Measurements from ENCODE around the gene COLQ. TPM values are rescaled to one million over a fixed set of nuclear protein-coding genes. Genes with fewer than 3 reads are reported as not detected.
A peak's percentile ranks its signal among the peaks of the same experiment; 100 is the strongest.

The COLQ gene
- total RNA-seq, 5 donors from 2014 or later (not counting 1 experiment from before 2014, with no cell fraction given): 5.1 to 11.4 (median 7.2) TPM

- no peaks in the 10 kb centered on the region for H3K4me1 Mint-ChIP-seq
- H3K4me3 ChIP-seq (ENCODE audit: control insufficient read depth in 1 of 2, extremely low read depth in 1 of 2, low read length in 1 of 2): no peak overlapping the region
- ChIA-PET CTCF (no interaction called here), POLR2A (no interaction called here)
- H3K4me3 Mint-ChIP-seq: no peak overlapping the region
- peaks cover 13% of the 10 kb centered on the region for H3K36me3 Mint-ChIP-seq
- H3K27ac Mint-ChIP-seq: no peak overlapping the region
- no peaks in the 10 kb centered on the region for H3K27me3 Mint-ChIP-seq
- ATAC-seq (replicated peaks in 1 of 4) (no peak), DNase-seq (no peak)
- no peak overlapping the region for H3K27ac ChIP-seq (ENCODE audit: low read length)
- peaks cover 0 to 5% of the 10 kb centered on the region in 2 donors for H3K36me3 ChIP-seq (ENCODE audit: control insufficient read depth in 2 of 2, extremely low read depth in 1 of 2, insufficient read depth in 1 of 2, low read length in 1 of 2)
- 100% methylated on average over 1 of the region's 3 CpGs for WGBS (ENCODE audit: insufficient coverage)
- H3K4me1 ChIP-seq (ENCODE audit: control insufficient read depth in 1 of 2, extremely low read depth in 1 of 2, insufficient read depth in 2 of 2, low read length in 2 of 2): no peaks in the 10 kb centered on the region
- H3K27me3 ChIP-seq (replicated peaks in 1 of 2; ENCODE audit: control insufficient read depth in 2 of 2, extremely low read depth in 1 of 2, insufficient read depth in 2 of 2, low read length in 1 of 2): no peaks in the 10 kb centered on the region
- no peaks in the 10 kb centered on the region for H3K9me3 Mint-ChIP-seq
- H3K9me3 ChIP-seq: no peaks in the 10 kb centered on the region
These were observed 71.8 kb downstream of the COLQ start for GRCh38 chr3:15449489-15450224.

GRCh38 chr3:15443826-15444524 lies 77.5 kb downstream of the COLQ start:
- peaks cover 49% of the 10 kb centered on the region for H3K36me3 Mint-ChIP-seq
- CTCF ChIA-PET: no interaction called here
- H3K27me3 Mint-ChIP-seq: no peaks in the 10 kb centered on the region
- H3K4me3 ChIP-seq (ENCODE audit: control insufficient read depth in 1 of 2, extremely low read depth in 1 of 2, low read length in 1 of 2): no peak overlapping the region
- DNase-seq: no peak
- no peak overlapping the region for H3K27ac ChIP-seq (ENCODE audit: low read length)
- WGBS (ENCODE audit: insufficient coverage): no CpG with 5 or more reads among the region's 4 CpGs
- H3K27me3 ChIP-seq (replicated peaks in 1 of 2; ENCODE audit: control insufficient read depth in 2 of 2, extremely low read depth in 1 of 2, insufficient read depth in 2 of 2, low read length in 1 of 2): no peaks in the 10 kb centered on the region
- H3K4me3 Mint-ChIP-seq: no peak overlapping the region
- POLR2A ChIA-PET: no interaction called here
- H3K36me3 ChIP-seq (ENCODE audit: control insufficient read depth in 2 of 2, extremely low read depth in 1 of 2, insufficient read depth in 1 of 2, low read length in 1 of 2): peaks cover 3 to 40% of the 10 kb centered on the region in 2 donors
- peak overlapping the region; percentile 19 to 36 for H3K27ac Mint-ChIP-seq
- H3K4me1 Mint-ChIP-seq: peaks cover 0 to 21% (median 15%) of the 10 kb centered on the region in 3 donors
- no peaks in the 10 kb centered on the region for H3K9me3 ChIP-seq
- H3K9me3 Mint-ChIP-seq: no peaks in the 10 kb centered on the region
- ATAC-seq (replicated peaks in 1 of 4): no peak
- no peaks in the 10 kb centered on the region for H3K4me1 ChIP-seq (ENCODE audit: control insufficient read depth in 1 of 2, extremely low read depth in 1 of 2, insufficient read depth in 2 of 2, low read length in 2 of 2)

GRCh38 chr3:15440891-15441290 lies 80.6 kb downstream of the COLQ start:
- peaks cover 73% of the 10 kb centered on the region for H3K36me3 Mint-ChIP-seq
- peaks cover 0 to 22% (median 15%) of the 10 kb centered on the region in 3 donors for H3K4me1 Mint-ChIP-seq
- DNase-seq (no peak), ATAC-seq (replicated peaks in 1 of 4) (peak in 2 of 4 experiments; percentile 19 to 26)
- no peak overlapping the region for H3K4me3 Mint-ChIP-seq
- POLR2A ChIA-PET: interaction anchor here in 1 of 2 donors (0.6 kb wide), 1 partner anchor 217 kb away, joined by 3 read pairs; no protein-coding TSS in a partner anchor
- Histone ChIP-seq H3K36me3 (ENCODE audit: control insufficient read depth in 2 of 2, extremely low read depth in 1 of 2, insufficient read depth in 1 of 2, low read length in 1 of 2) (peaks cover 12 to 68% of the 10 kb centered on the region in 2 donors), H3K4me3 (ENCODE audit: control insufficient read depth in 1 of 2, extremely low read depth in 1 of 2, low read length in 1 of 2) (no peak overlapping the region), H3K4me1 (ENCODE audit: control insufficient read depth in 1 of 2, extremely low read depth in 1 of 2, insufficient read depth in 2 of 2, low read length in 2 of 2) (no peaks in the 10 kb centered on the region), H3K9me3 (no peaks in the 10 kb centered on the region), H3K27me3 (replicated peaks in 1 of 2; ENCODE audit: control insufficient read depth in 2 of 2, extremely low read depth in 1 of 2, insufficient read depth in 2 of 2, low read length in 1 of 2) (no peaks in the 10 kb centered on the region), H3K27ac (ENCODE audit: low read length) (no peak overlapping the region)
- peak overlapping the region; percentile 28 to 74 for H3K27ac Mint-ChIP-seq
- H3K27me3 Mint-ChIP-seq: no peaks in the 10 kb centered on the region
- no peaks in the 10 kb centered on the region for H3K9me3 Mint-ChIP-seq
- 44% methylated on average over 4 of the region's 4 CpGs for WGBS (ENCODE audit: insufficient coverage)
- CTCF ChIA-PET: no interaction called here

GRCh38 chr3:15439476-15439875 lies 82.0 kb downstream of the COLQ start:
- no peak for ATAC-seq (replicated peaks in 1 of 4)
- Mint-ChIP-seq H3K4me3 (no peak overlapping the region), H3K9me3 (no peaks in the 10 kb centered on the region), H3K27ac (no peak overlapping the region), H3K27me3 (no peaks in the 10 kb centered on the region), H3K36me3 (peaks cover 75% of the 10 kb centered on the region), H3K4me1 (peaks cover 0 to 27% (median 15%) of the 10 kb centered on the region in 3 donors)
- Histone ChIP-seq H3K36me3 (ENCODE audit: control insufficient read depth in 2 of 2, extremely low read depth in 1 of 2, insufficient read depth in 1 of 2, low read length in 1 of 2) (peaks cover 15 to 82% of the 10 kb centered on the region in 2 donors), H3K27me3 (replicated peaks in 1 of 2; ENCODE audit: control insufficient read depth in 2 of 2, extremely low read depth in 1 of 2, insufficient read depth in 2 of 2, low read length in 1 of 2) (no peaks in the 10 kb centered on the region), H3K4me3 (ENCODE audit: control insufficient read depth in 1 of 2, extremely low read depth in 1 of 2, low read length in 1 of 2) (no peak overlapping the region), H3K27ac (ENCODE audit: low read length) (no peak overlapping the region), H3K4me1 (ENCODE audit: control insufficient read depth in 1 of 2, extremely low read depth in 1 of 2, insufficient read depth in 2 of 2, low read length in 2 of 2) (no peaks in the 10 kb centered on the region), H3K9me3 (no peaks in the 10 kb centered on the region)
- CTCF ChIA-PET: interaction anchor here in 1 of 2 donors (0.7 kb wide), 1 partner anchor 21 kb away, joined by 3 read pairs; no protein-coding TSS in a partner anchor
- POLR2A ChIA-PET: no interaction called here
- no peak for DNase-seq

GRCh38 chr3:15438983-15439382 lies 82.5 kb downstream of the COLQ start:
- Histone ChIP-seq H3K27me3 (replicated peaks in 1 of 2; ENCODE audit: control insufficient read depth in 2 of 2, extremely low read depth in 1 of 2, insufficient read depth in 2 of 2, low read length in 1 of 2) (no peaks in the 10 kb centered on the region), H3K9me3 (no peaks in the 10 kb centered on the region), H3K27ac (ENCODE audit: low read length) (no peak overlapping the region), H3K4me1 (ENCODE audit: control insufficient read depth in 1 of 2, extremely low read depth in 1 of 2, insufficient read depth in 2 of 2, low read length in 2 of 2) (no peaks in the 10 kb centered on the region), H3K36me3 (ENCODE audit: control insufficient read depth in 2 of 2, extremely low read depth in 1 of 2, insufficient read depth in 1 of 2, low read length in 1 of 2) (peaks cover 15 to 87% of the 10 kb centered on the region in 2 donors), H3K4me3 (ENCODE audit: control insufficient read depth in 1 of 2, extremely low read depth in 1 of 2, low read length in 1 of 2) (no peak overlapping the region)
- Mint-ChIP-seq H3K27ac (peak overlapping the region in 1 of 2 donors; percentile 15), H3K27me3 (no peaks in the 10 kb centered on the region), H3K4me1 (peaks cover 0 to 27% (median 15%) of the 10 kb centered on the region in 3 donors), H3K4me3 (no peak overlapping the region), H3K9me3 (no peaks in the 10 kb centered on the region), H3K36me3 (peaks cover 77% of the 10 kb centered on the region)
- WGBS (ENCODE audit: insufficient coverage): 100% methylated on average over 2 of the region's 4 CpGs
- ChIA-PET POLR2A (no interaction called here), CTCF (interaction anchor here (0.6 to 0.8 kb wide), 3 partner anchors 22 to 183 kb away, joined by 3 read pairs; no protein-coding TSS in a partner anchor)
- ATAC-seq (replicated peaks in 1 of 4) (no peak), DNase-seq (no peak)

- Mint-ChIP-seq H3K9me3 (no peaks in the 10 kb centered on the region), H3K27ac (no peak overlapping the region), H3K4me1 (peaks cover 17 to 36% (median 23%) of the 10 kb centered on the region in 3 donors), H3K36me3 (peaks cover 76% of the 10 kb centered on the region), H3K27me3 (no peaks in the 10 kb centered on the region), H3K4me3 (no peak overlapping the region)
- H3K27me3 ChIP-seq (replicated peaks in 1 of 2; ENCODE audit: control insufficient read depth in 2 of 2, extremely low read depth in 1 of 2, insufficient read depth in 2 of 2, low read length in 1 of 2): no peaks in the 10 kb centered on the region
- ATAC-seq (replicated peaks in 1 of 4): no peak
- whole genome bisulfite sequencing (ENCODE audit: insufficient coverage): 92% methylated on average over 2 of the region's 6 CpGs
- no peak overlapping the region for H3K4me3 ChIP-seq (ENCODE audit: control insufficient read depth in 1 of 2, extremely low read depth in 1 of 2, low read length in 1 of 2)
- H3K27ac ChIP-seq (ENCODE audit: low read length): no peak overlapping the region
- POLR2A ChIA-PET: interaction anchor here in 1 of 2 donors (0.6 kb wide), 1 partner anchor 214 kb away, joined by 3 read pairs; no protein-coding TSS in a partner anchor
- no peaks in the 10 kb centered on the region for H3K9me3 ChIP-seq
- CTCF ChIA-PET: interaction anchor here in 1 of 2 donors (0.7 kb wide), 1 partner anchor 209 kb away, joined by 3 read pairs; no protein-coding TSS in a partner anchor
- H3K36me3 ChIP-seq (ENCODE audit: control insufficient read depth in 2 of 2, extremely low read depth in 1 of 2, insufficient read depth in 1 of 2, low read length in 1 of 2): peaks cover 15 to 92% of the 10 kb centered on the region in 2 donors
- DNase-seq: no peak
- H3K4me1 ChIP-seq (ENCODE audit: control insufficient read depth in 1 of 2, extremely low read depth in 1 of 2, insufficient read depth in 2 of 2, low read length in 2 of 2): peaks cover 0 to 1% of the 10 kb centered on the region in 2 experiments
These were observed 85.3 kb downstream of the COLQ start for GRCh38 chr3:15436246-15436645.

Measured in T-cell (primary cell).